Measurements from ENCODE around the gene JAM2. TPM values are rescaled to one million over a fixed set of nuclear protein-coding genes. Genes with fewer than 3 reads are reported as not detected.

JAM2 gene
- total RNA-seq, 4 donors from 2014 or later = 2.0 to 7.6 (median 4.7) TPM

GRCh38 chr21:25764065-25764464 is 125.0 kb downstream of the JAM2 start:
- no peaks in the 10 kb centered on the region for H3K9me3 ChIP-seq
- H3K36me3 ChIP-seq = peaks cover 65% of the 10 kb centered on the region
- no peak for DNase-seq (ENCODE audit: low spot score in 2 of 2)
- TF ChIP-seq, protein P1, sequence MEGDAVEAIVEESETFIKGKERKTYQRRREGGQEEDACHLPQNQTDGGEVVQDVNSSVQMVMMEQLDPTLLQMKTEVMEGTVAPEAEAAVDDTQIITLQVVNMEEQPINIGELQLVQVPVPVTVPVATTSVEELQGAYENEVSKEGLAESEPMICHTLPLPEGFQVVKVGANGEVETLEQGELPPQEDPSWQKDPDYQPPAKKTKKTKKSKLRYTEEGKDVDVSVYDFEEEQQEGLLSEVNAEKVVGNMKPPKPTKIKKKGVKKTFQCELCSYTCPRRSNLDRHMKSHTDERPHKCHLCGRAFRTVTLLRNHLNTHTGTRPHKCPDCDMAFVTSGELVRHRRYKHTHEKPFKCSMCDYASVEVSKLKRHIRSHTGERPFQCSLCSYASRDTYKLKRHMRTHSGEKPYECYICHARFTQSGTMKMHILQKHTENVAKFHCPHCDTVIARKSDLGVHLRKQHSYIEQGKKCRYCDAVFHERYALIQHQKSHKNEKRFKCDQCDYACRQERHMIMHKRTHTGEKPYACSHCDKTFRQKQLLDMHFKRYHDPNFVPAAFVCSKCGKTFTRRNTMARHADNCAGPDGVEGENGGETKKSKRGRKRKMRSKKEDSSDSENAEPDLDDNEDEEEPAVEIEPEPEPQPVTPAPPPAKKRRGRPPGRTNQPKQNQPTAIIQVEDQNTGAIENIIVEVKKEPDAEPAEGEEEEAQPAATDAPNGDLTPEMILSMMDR (IDR thresholded peaks at IDR 0.05) = no peak
- no peak for TF ChIP-seq EP300 (IDR thresholded peaks at IDR 0.05)
- TF ChIP-seq POLR2AphosphoS5 (IDR thresholded peaks at IDR 0.05) = no peak
- no peak for TF ChIP-seq POLR2A (IDR thresholded peaks at IDR 0.05)
- 93% methylated on average over 3 of the region's 3 CpGs for WGBS
- no peaks in the 10 kb centered on the region for H3K4me1 ChIP-seq
- H3K4me3 ChIP-seq = no peak overlapping the region
- no peak overlapping the region for H3K27ac ChIP-seq
- H3K27me3 ChIP-seq = no peaks in the 10 kb centered on the region

Other genes with a start within 250 kb of the JAM2 start
- 10 to 100 TPM; 21.4 to 28.7 (median 23.1) TPM for gene MRPL39, start 31.8 kb upstream of the JAM2 start, total RNA-seq
- 10 to 100 TPM; 45.5 to 66.5 (median 55.1) TPM for gene ATP5PF, start 95.6 kb downstream of the JAM2 start, total RNA-seq
- gene GABPA, start 95.7 kb downstream of the JAM2 start, total RNA-seq = 10 to 100 TPM; 11.8 to 20.7 (median 17.9) TPM